GM12878 (cell line): ENCODE results near the gene PLVAP. TPM values are rescaled to one million over a fixed set of nuclear protein-coding genes. Genes with fewer than 3 reads are reported as not detected.
A peak's percentile ranks its signal among the peaks of the same experiment; 100 is the strongest.

Experiments used
- ATF3 ChIP-seq: IDR thresholded peaks from 2 replicates; pipeline ENCODE4 v1.6.1; 2011; ENCODE audit warnings: low read depth, mild to moderate bottlenecking, low read length, moderate library complexity, borderline replicate concordance; ENCODE audit errors: extremely low read depth
- E4F1 ChIP-seq: fragments of 450-650 bp; IDR thresholded peaks from 2 replicates; pipeline ENCODE4 v1.6.1; 2018; ENCODE audit warnings: borderline replicate concordance, mild to moderate bottlenecking; ENCODE audit not compliant: partially characterized antibody
- FOXK2 ChIP-seq: fragments of 450-650 bp; IDR thresholded peaks from 2 replicates; pipeline ENCODE4 v1.6.1; 2017; ENCODE audit warnings: mild to moderate bottlenecking, moderate library complexity
- HDGF ChIP-seq: fragments of 450-650 bp; IDR thresholded peaks from 2 replicates; pipeline ENCODE4 v1.6.1; 2016; ENCODE audit warnings: antibody characterized with exemption
- JUNB ChIP-seq: IDR thresholded peaks from 2 replicates; pipeline ENCODE4 v1.6.1; 2016; ENCODE audit warnings: antibody characterized with exemption, mild to moderate bottlenecking
- JUND ChIP-seq: IDR thresholded peaks from 2 replicates; pipeline ENCODE4 v1.6.1; 2012; ENCODE audit warnings: low read depth, mild to moderate bottlenecking, low read length, improper control_type of control experiment, moderate library complexity
- NFIC ChIP-seq: IDR thresholded peaks from 2 replicates; pipeline ENCODE4 v1.6.1; 2012; ENCODE audit warnings: low read depth, mild to moderate bottlenecking, inconsistent platforms, low read length, moderate library complexity
- NR2F1 ChIP-seq: fragments of 450-650 bp; conservative IDR thresholded peaks from 2 replicates; pipeline ENCODE4 v1.6.1; 2017; ENCODE audit warnings: mild to moderate bottlenecking
- POLR2AphosphoS2 ChIP-seq: IDR thresholded peaks from 2 replicates; pipeline ENCODE4 v1.6.1; 2011; ENCODE audit warnings: low read depth, mild to moderate bottlenecking, low read length, improper control_type of control experiment, moderate library complexity
- RB1 ChIP-seq: fragments of 450-650 bp; formaldehyde crosslinking; IDR thresholded peaks from 2 replicates; pipeline ENCODE4 v1.6.1; 2017; ENCODE audit warnings: mild to moderate bottlenecking, borderline replicate concordance
- SMC3 ChIP-seq: IDR thresholded peaks from 2 replicates; pipeline ENCODE4 v1.6.1; 2011; ENCODE audit warnings: low read length, improper control_type of control experiment, borderline replicate concordance
- SRF ChIP-seq, 2 experiments: IDR thresholded peaks; 2 replicates each; pipeline ENCODE4 v1.6.1; 2011; ENCODE audit warnings: low read depth in 2 of 2, low read length in 2 of 2, mild to moderate bottlenecking in 1 of 2, moderate library complexity in 1 of 2
- TCF7 ChIP-seq: IDR thresholded peaks from 2 replicates; pipeline ENCODE4 v1.6.1; 2014; ENCODE audit warnings: antibody characterized with exemption, borderline replicate concordance
- WRNIP1 ChIP-seq: IDR thresholded peaks from 2 replicates; pipeline ENCODE4 v1.6.1; 2011; ENCODE audit warnings: low read depth, low read length, improper control_type of control experiment, borderline replicate concordance
- ZBTB40 ChIP-seq: fragments of 450-650 bp; IDR thresholded peaks from 2 replicates; pipeline ENCODE4 v1.6.1; 2016; ENCODE audit warnings: mild to moderate bottlenecking, moderate library complexity, borderline replicate concordance
- polyA plus RNA-seq, 11 experiments: library from polyadenylated mRNA; depleted of rRNA in 4 of 11; unstranded in 6 of 11; stranded (reverse) in 5 of 11; fragments of >200 nt; fragmentation: Nextera tagmentation in 4 of 11; fragmentation: Illumina TruSeq in 1 of 11; extraction: Ambion mirVana in 4 of 11; extraction: Trizol in 1 of 11; gene quantifications; 1 replicate in 1 of 11; 2 replicates in 10 of 11; pipeline versions ENCODE4 v1.2.1 to v1.2.3, GENCODE V29; 2011 to 2016; ENCODE audit warnings: inconsistent platforms in 2 of 11, missing spikeins in 2 of 11, low read depth in 1 of 11
- total RNA-seq, 4 experiments: library from RNA; depleted of rRNA in 3 of 4; stranded (reverse); fragments of >200 nt in 3 of 4; fragmentation: Illumina TruSeq in 1 of 4; extraction: Trizol in 1 of 4; gene quantifications; 2 replicates each; pipeline versions ENCODE4 v1.2.1 to v1.2.3, GENCODE V29; 2013 to 2021
- TF ChIP-seq, protein P1 (sequence below): IDR thresholded peaks from 2 replicates; pipeline ENCODE4 v1.6.1; 2011; ENCODE audit warnings: borderline replicate concordance, low read depth, mild to moderate bottlenecking, moderate library complexity, mixed read lengths, low read length; ENCODE audit not compliant: insufficient read depth; ENCODE audit errors: extremely low read length
- TF ChIP-seq, protein P2 (sequence below): IDR thresholded peaks from 2 replicates; pipeline ENCODE4 v1.6.1; 2012; ENCODE audit warnings: low read length, inconsistent platforms

The PLVAP gene
- total and polyA plus RNA-seq, 10 of the 15 experiments (the other 5 are each of a cell fraction or from before 2014, with no cell fraction given) = 0.03 to 0.54 (median 0.06) TPM; not detected in 4

- TF ChIP-seq ZBTB40 = no peak
- TF ChIP-seq POLR2AphosphoS2 = no peak
- no peak for TF ChIP-seq HDGF
- no peak for TF ChIP-seq ATF3
- no peak for TF ChIP-seq E4F1
- TF ChIP-seq, protein P1, sequence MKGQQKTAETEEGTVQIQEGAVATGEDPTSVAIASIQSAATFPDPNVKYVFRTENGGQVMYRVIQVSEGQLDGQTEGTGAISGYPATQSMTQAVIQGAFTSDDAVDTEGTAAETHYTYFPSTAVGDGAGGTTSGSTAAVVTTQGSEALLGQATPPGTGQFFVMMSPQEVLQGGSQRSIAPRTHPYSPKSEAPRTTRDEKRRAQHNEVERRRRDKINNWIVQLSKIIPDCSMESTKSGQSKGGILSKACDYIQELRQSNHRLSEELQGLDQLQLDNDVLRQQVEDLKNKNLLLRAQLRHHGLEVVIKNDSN = no peak
- TF ChIP-seq, protein P2, sequence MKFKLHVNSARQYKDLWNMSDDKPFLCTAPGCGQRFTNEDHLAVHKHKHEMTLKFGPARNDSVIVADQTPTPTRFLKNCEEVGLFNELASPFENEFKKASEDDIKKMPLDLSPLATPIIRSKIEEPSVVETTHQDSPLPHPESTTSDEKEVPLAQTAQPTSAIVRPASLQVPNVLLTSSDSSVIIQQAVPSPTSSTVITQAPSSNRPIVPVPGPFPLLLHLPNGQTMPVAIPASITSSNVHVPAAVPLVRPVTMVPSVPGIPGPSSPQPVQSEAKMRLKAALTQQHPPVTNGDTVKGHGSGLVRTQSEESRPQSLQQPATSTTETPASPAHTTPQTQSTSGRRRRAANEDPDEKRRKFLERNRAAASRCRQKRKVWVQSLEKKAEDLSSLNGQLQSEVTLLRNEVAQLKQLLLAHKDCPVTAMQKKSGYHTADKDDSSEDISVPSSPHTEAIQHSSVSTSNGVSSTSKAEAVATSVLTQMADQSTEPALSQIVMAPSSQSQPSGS = no peak
- TF ChIP-seq NR2F1 = no peak
- TF ChIP-seq RB1 = no peak
- no peak for TF ChIP-seq FOXK2
- TF ChIP-seq WRNIP1 = no peak
- TF ChIP-seq SMC3 = peak; percentile 97
- TF ChIP-seq NFIC = no peak
- no peak for TF ChIP-seq SRF (IDR thresholded peaks at IDR 0.05; ENCODE audit: low read depth in 2 of 2, low read length in 2 of 2)
- TF ChIP-seq TCF7 = no peak
- TF ChIP-seq JUNB = no peak
- no peak for TF ChIP-seq JUND
Measured at GRCh38 chr19:17346109-17346671, 31.0 kb downstream of the PLVAP start (continued).
